Testis (tissue), 2 donors: ENCODE measurements around the gene MAGI2.

Experiments
- POLR2A ChIP-seq: fragments of 450-650 bp; IDR thresholded peaks from one replicate; pipeline ENCODE4 v1.6.1; 2017; ENCODE audit warnings: antibody characterized with exemption, mild to moderate bottlenecking, moderate library complexity
- TF ChIP-seq, protein P1 (sequence below), 3 experiments: fragments of 450-650 bp in 2 of 3; fragments of 200-600 bp in 1 of 3; sonication (generic) in 1 of 3; IDR thresholded peaks; one replicate each; pipeline ENCODE4 v1.5.1; 2016 to 2019; ENCODE audit warnings: antibody characterized with exemption in 3 of 3, mild to moderate bottlenecking in 2 of 3, moderate library complexity in 1 of 3

DNA sequence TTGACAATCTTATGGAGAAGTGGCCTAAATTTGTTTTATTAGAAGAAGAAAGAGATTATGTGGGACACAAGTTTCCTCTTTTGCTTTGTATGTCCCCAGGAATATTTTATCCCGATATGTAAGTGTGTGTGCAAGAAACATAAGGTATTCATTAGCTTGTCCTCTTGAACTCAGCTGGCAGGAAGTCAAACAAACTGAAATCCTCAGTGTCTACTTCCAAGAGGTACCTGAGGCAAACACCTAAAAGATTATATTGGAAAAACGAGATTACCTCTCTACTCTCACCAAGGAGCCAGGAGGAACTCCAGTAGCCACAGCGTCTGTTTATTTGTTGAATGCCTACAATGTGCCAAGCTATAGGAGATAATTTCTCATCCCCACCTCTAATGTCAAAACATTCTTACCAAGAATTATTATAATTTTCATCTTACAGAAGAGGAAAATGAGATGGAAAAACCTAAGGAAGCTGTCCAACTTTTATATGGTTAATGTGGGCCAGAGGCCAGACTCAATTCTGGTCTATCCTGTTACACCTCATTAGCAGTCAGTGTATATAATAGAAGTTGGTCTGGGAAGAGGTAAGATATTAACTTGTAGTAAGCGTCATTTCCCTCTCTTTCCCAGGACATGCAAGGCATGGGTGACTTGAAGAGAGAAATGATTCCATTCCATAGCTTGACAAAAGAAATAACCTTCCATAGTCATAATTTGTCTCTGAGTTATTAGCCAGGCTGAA, 692.7 kb downstream of the MAGI2 start:
- TF ChIP-seq, protein P1, sequence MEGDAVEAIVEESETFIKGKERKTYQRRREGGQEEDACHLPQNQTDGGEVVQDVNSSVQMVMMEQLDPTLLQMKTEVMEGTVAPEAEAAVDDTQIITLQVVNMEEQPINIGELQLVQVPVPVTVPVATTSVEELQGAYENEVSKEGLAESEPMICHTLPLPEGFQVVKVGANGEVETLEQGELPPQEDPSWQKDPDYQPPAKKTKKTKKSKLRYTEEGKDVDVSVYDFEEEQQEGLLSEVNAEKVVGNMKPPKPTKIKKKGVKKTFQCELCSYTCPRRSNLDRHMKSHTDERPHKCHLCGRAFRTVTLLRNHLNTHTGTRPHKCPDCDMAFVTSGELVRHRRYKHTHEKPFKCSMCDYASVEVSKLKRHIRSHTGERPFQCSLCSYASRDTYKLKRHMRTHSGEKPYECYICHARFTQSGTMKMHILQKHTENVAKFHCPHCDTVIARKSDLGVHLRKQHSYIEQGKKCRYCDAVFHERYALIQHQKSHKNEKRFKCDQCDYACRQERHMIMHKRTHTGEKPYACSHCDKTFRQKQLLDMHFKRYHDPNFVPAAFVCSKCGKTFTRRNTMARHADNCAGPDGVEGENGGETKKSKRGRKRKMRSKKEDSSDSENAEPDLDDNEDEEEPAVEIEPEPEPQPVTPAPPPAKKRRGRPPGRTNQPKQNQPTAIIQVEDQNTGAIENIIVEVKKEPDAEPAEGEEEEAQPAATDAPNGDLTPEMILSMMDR (IDR thresholded peaks at IDR 0.05) = no peak
- TF ChIP-seq POLR2A = no peak
